GM18951 (cell line): ENCODE results near the gene COL8A2.

Experiments used
- POLR2A ChIP-seq: IDR thresholded peaks from 4 replicates; pipeline ENCODE4 v1.6.1; 2011; ENCODE audit warnings: mild to moderate bottlenecking; ENCODE audit not compliant: insufficient read length, insufficient read depth; ENCODE audit errors: extremely low read depth
- in situ Hi-C: fragments of 300-500 bp; cut with MboI; formaldehyde crosslinking; loops from one replicate; pipeline ENCODE4 v1.12.0; 2022; ENCODE audit warnings: low sequenced_read_pairs, mixed read lengths, inconsistent platforms; ENCODE audit not compliant: unreplicated experiment

The COL8A2 gene

DNA sequence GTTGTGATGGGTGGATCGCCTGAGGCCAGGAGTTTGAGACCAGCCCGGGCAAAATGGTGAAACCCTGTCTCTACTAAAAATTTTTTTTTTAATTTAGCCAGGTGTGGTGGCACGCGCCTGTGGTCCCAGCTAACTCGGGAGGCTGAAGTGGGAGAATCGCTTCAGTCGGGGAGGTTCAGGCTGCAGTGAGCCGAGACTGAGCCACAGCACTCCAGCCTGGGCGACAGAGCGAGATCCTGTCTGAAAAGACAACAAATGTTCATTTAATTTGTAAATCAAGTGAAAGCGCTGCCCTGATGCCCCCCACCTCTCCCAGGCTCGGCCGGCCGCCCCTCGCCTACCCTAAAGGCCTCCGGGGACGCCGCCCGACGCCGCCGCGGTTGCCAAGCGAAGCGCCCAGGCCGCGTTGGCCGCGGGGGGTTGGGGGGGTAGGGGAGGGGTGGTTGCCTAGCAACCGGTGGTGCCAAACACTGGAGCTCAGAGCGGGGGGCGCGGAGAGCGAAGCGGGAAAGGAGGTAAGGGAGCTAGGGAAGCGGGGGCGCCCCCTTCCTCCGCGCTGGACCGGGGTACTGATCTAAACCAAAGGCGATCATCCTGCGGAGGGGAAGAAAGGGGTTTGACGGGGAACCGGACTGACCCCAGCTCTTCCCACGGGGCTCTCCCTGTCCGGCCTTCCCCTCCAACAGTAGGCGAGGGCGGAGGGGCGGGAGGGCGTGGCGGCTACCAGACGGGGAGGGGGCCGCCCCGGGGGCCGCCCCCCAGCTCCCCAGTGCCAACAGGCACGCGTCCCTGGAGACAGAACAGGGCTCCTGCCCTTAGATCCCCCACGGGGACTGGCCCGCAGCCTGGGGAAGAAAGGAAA is 41.2 kb downstream of the COL8A2 start, which contains the start of gene TEKT2:
Gene TEKT2, plus strand, starts transcription at position 460 of the 862 bp plus-strand sequence. CDS start 828 bp downstream, outside the sequence.
- in situ Hi-C loops: no loop called here
- no peak for TF ChIP-seq POLR2A

- no peak for TF ChIP-seq POLR2A
- in situ Hi-C loops: no loop called here
These were observed 41.8 kb downstream of the COL8A2 start for GRCh38 chr1:36083219-36083618.

- in situ Hi-C loops: no loop called here
These were observed 43.0 kb downstream of the COL8A2 start for GRCh38 chr1:36081926-36082485.

DNA sequence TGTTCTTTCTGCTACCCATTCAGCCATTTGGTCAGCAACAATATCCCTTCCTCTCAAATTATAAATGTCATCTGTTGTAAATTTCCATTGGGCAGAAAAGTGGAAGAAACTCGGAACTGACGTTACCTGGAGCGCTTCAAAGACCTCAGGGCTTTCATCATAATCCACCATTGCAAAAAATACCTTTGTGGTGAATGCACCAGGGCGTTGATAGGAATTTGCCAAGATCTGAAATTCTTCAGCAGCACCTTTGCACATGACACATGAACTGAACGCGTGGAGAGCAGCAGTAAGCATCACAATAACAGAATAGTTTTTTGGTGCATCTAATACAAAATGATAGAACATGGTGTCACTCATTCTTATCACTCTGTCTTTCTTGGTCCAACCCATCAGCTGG is 44.2 kb downstream of the COL8A2 start:
- in situ Hi-C loops: no loop called here
- no peak for TF ChIP-seq POLR2A

More at GRCh38 chr1:36081926-36082485, 43.0 kb downstream of the COL8A2 start:
- no peak for TF ChIP-seq POLR2A

DNA sequence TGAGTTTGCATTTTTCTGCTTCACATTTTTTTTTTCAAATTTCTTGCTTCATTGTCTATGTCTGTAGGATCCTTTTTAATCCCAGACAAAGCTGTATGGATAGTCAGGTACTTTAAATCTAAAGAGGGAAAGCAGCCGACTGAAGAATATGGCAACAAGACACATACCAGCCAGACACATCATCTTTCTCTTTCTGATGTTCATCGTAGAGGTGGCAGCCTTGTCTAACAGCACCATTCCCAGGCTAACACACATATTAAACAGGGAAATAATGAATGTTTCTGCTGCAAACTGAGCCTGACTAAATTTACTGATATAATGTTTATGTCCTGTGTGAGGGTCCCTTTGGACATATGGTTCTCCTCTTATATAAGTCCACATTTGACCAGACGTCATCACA is 44.8 kb downstream of the COL8A2 start:
- no peak for TF ChIP-seq POLR2A
- in situ Hi-C loops: no loop called here

- in situ Hi-C loops: no loop called here
- no peak for TF ChIP-seq POLR2A
These were observed 47.9 kb downstream of the COL8A2 start for GRCh38 chr1:36076979-36077573.

DNA sequence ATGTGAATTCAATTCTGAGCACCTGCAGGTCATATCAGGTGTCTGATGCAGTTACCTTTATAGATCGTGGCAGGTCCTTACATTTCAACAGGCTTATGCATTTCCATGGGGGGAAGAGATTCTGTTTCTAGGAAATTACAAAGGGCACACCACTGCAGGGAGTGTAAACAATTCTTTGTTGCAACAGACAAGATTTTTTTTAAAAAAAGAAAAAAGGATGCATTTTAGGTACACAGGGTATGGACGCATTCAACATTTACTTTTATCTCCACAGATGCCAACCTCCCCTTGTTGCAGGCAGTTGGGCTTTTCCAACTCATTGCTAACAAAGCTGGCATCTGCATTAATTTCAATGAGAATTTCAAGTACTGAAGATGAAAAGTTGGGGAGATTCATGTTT is 54.7 kb downstream of the COL8A2 start:
- in situ Hi-C loops: no loop called here
- TF ChIP-seq POLR2A: no peak

- in situ Hi-C loops: no loop called here
- TF ChIP-seq POLR2A: no peak
These were observed 56.2 kb downstream of the COL8A2 start for GRCh38 chr1:36068866-36069265.

DNA sequence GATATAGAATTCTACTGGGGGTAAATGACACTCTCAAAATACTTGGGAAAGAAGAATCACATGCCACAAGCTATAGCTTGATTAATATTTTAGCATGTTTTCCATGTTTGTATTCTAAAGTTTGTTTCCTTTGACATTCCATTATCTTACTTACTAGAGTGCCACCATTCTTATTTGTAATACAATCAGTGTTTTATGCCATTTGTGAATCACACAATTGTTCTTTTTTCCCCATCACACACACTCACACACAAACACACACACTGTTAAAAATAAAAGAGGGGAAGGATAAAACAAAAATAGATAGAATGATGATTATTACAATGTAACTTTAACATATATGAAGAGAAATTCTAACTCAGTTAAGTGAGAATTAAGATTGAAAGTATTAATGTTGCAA is 57.2 kb downstream of the COL8A2 start:
- in situ Hi-C loops: no loop called here
- TF ChIP-seq POLR2A: no peak

- no peak for TF ChIP-seq POLR2A
- in situ Hi-C loops: no loop called here
These were observed 62.7 kb downstream of the COL8A2 start for GRCh38 chr1:36062315-36062714.

- in situ Hi-C loops: no loop called here
- TF ChIP-seq POLR2A: no peak
These were observed 69.3 kb downstream of the COL8A2 start for GRCh38 chr1:36055706-36056105.

- in situ Hi-C loops: no loop called here
- no peak for TF ChIP-seq POLR2A
These were observed 71.0 kb downstream of the COL8A2 start for GRCh38 chr1:36053978-36054377.

GRCh38 chr1:36051821-36052220 is 73.2 kb downstream of the COL8A2 start:
- in situ Hi-C loops: no loop called here
- TF ChIP-seq POLR2A: no peak
